GM21423 (cell line): Measurements from ENCODE around the gene TANK.

Experiments
- ATAC-seq: cut with Tn5 transposase; IDR thresholded peaks from one replicate; pipeline ENCODE4 v1.9.1; 2021; ENCODE audit warnings: mild to moderate bottlenecking, moderate library complexity; ENCODE audit not compliant: unreplicated experiment

TANK gene

DNA sequence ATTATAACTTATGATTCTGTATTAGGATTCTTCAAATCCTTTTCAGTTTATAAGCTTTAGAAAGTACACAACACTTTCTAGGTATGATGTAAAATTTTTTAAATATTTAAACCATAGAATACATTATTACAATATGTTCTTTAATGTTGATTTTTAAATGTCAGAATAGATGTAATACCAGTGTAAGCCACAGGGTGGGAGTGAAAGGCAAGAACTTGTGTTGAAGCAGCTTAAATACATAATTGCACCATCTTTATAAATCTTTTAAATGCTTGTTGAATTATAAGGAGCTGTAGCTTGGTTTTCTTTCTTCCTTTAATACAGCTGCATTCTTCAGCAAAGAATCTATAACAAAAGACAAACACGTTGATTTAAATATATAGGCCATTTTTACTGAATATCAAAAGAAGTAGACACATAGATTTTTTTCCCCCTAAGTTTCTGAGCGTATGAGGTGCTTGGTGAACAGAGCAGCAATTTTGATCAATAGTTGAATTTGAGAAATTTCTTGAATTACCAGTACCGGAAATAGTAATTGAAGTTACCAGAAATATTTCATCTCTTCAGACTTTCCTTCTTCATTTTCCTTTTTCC is 63.0 kb downstream of the TANK start:
- ATAC-seq = no peak

DNA sequence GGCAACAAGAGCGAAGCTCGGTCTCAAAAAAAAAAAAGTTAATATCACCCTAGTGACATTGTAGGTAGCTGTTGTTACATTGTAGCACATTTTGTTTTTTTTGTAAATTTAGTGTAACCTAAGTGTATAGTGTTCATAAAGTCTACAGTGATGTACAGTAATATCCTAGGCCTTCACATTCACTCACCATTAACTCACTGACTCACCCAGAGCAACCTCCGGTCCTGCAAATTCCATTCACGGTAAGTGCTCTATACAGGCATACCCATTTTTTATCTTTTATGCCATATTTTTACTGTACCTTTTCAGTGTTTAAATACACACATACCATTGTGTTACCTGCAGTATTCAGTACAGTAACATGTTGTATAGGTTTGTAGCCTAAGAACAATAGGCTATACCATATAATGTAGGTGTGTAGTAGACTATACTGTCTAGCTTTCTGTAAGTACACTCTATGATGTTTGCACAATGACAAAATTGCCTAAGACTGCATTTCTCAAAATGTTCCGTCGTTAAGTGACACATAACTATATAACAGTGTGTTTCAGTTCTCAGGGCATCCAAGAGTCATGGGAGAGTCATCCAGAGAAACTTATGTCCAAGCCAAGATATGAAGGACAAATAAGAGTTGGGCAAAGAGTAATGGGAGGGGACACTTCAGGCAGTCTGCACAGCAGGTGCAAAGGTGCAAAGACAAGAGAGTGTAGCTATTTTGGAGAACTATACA is 68.4 kb downstream of the TANK start:
- no peak for ATAC-seq

DNA sequence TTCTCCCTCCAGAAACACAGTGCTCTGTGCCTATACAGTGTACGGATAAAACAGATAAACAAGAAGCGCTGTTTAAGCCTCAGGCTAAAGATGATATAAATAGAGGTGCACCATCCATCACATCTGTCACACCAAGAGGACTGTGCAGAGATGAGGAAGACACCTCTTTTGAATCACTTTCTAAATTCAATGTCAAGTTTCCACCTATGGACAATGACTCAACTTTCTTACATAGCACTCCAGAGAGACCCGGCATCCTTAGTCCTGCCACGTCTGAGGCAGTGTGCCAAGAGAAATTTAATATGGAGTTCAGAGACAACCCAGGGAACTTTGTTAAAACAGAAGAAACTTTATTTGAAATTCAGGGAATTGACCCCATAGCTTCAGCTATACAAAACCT is 70.7 kb downstream of the TANK start:
- no peak for ATAC-seq

DNA sequence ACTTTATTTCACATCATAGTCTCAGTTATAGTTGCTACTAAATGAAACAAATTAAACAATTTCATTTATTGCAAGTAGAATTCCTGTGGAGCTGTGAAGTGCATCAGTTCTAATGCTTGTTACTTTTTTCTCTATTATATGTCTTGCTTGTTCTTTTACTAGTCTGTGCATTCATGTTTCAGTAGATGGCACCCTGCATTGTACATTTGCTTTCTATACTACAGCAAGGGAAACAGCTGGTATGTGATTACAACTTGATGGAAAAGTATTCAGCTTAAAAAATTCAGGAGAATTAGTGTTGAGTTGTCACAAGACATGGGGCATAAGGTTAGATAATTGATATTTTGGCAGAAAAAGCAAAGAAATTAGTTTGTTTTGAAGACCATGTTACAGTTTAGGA is 72.3 kb downstream of the TANK start:
- ATAC-seq = no peak

DNA sequence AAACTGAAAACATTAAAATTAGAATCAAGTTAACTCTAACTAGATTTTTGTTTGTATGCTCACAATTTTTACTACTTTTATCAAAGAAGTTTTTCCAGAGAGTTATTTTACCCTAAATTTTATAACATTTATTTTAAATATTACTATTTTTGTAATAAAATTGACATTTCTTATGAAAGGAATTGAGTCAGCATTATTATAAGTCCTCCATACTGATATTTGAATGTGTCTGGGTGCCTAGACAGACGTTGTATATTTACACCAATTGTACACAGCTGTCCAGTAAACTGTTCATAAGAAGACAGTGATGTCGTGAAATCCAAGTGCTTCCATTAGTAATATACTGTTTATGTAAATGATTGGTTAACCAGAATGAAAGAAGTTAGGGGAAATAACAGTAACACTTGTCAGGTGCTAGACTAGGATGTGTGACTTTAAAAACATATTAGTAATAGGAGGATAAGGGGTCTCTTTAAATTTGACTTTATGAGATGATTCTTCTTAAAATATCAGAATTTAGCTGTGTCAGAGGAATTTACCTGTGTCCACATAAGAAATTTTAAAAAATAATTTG is 73.7 kb downstream of the TANK start:
- ATAC-seq = no peak

DNA sequence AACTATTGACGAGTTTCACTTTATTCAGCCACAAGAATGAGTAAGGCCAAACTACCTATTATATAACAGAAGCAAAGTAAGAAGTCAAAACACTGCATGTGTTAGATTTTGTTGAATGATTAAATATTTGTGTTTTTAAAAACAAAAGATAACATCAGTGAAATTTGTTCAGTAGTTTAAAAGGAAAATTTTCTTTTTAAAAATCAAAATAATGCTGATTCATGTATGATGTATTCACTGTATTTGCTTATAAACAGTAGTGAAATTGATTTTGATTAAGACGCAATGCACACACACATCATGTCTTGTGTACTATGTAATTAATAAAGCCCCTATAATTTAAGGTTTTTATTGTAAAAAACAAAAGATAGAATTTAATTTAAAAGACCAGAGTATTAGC is 74.4 kb downstream of the TANK start:
- ATAC-seq = no peak

DNA sequence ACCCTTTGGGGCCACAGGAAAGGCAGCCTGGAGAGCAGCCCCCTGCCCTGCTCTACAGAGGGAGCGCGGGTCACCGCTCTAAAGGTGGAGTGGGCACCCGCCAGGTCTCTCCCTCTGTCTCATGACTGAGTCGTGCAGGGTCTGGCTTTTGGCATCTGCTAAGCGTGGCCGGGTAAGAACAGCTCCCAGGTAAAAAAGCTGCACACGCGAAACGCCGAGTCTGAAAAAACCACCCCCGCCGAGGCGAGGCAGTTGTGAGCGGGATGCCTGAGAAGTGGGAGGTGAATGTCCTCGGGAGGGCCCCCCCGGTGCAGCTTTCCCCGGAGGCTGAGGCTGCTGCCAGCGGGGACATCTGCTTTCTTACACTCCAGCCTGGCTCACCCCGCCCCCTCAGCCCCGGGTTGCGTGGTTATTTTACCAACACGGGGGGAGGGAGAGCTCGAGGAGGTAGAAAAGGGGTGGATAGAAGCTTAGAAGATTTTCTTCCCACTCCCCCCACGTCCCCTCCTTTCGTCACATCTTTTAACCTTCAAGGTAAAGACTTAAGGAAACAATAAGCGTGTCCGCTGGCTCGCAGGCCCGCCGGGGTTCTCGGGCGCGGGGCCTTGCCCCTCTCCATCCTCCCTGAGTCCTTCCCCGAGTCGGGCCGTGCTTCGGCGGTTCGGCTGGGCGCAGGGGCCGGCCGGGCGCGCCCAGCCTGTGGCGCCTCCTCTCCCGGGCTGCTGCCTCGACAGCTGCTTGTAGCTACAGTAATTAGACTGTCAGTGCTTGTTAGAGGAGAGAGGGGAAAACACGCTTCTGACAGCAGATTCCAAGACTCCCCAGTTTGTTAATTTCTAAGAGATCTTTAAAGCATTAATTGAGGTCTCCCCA is 77.4 kb downstream of the TANK start:
- ATAC-seq = peak; percentile 40

DNA sequence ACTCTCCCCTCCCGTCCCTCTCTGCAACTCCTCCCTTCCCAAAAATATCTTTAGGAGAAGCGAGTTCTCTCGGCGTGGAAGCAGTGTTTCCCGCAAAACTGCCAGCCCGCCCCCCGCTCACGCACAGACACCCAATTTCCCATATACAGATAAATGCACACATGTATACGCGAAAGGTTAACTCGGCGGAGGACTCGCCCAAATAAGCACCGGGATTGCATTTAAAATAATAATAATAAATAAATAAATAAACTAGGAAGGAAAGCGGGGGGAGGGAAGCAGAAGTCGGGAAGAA is 78.0 kb downstream of the TANK start:
- no peak for ATAC-seq

DNA sequence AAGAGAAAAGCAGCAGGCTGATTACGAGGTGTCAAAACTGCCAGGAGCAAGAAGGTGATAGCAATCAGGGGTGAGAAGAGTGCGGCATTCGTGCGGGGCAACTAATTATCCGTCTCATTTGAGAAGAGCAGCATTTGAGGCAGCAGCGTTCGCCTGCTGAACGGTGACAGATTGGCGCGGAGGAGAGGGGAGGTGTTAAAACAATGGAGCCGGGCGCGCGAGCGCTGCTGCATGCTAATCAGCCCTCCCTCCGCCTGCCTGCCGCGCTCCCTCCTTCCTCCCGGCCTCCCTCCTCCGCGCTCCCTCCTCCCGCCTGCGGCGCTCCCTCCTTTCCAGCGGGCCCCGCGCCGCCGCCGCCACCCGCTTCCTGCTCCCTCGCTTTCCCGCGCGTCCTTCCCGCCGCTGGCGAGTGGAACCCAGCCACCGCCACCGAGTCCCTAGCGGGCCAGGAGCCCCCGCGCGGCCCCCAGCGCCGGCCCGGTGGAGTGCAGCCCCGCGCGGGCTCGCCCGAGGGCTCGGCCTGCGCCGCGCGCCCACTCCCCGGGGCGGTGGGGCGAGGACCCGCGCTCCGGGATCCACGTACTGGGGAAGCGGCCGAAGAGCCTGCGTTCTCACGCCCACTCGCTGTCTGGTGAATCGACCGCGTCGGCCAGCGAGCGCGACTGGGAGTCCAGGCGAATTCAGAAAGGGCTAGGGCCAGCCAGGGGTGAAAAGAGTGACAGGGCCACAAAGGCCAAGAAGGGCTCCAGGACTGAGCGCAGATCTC is 78.5 kb downstream of the TANK start:
- ATAC-seq = peak; percentile 28

DNA sequence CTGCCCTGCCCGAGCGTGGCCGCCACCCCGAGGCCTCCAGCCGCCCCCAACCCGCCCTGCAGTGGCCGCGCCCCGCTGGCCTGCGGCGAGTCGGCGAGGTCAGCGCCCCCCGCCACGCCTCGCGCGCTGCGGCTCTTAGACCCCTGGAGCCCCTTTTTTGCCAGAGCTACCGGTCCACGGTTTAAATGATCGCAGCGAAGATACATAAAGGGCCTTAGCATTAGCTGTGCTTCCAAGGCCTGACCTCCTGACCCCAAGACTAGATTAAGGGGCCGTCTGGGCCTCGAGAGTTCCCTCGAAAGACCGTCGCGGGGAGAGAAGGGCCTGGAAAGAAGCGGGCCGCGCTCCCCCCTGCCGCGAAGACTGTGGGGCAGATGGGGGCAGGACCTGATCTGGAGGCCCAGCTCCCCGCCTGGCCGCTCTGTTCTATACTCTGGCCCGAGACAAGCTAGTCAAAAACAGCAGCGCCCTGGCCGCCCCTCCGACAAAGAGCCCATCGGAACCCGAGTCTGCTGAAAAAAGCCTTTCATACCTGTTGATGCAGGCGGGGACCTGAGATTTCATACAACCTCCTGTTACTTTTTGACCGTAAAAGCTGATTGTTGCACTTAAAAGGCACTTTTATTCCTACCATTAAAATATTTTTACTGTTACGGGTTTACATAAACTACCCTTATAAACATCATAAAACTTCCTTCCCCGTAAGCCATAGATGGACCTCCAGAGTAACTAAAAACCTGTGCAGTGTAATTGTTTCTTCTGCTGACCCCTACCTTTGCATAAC is 79.3 kb downstream of the TANK start:
- no peak for ATAC-seq

DNA sequence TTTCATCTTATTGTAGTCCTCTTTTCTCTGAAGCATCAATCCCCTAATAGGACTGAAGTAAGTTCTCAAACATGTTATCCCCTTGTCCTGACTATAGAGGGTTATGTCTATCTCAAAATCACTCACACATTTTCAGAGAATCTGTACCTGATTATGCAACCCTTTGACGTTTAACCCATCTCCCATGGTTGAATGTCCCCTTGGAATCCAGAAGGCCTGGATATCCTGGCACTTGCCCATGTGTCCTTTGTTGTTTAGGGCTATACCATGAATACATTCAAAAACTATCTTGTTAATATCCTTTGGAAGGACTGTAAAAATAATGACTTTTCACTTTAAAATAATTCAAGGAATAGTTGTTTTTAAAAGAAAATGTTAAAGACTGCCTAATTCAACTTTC is 81.7 kb downstream of the TANK start:
- no peak for ATAC-seq

DNA sequence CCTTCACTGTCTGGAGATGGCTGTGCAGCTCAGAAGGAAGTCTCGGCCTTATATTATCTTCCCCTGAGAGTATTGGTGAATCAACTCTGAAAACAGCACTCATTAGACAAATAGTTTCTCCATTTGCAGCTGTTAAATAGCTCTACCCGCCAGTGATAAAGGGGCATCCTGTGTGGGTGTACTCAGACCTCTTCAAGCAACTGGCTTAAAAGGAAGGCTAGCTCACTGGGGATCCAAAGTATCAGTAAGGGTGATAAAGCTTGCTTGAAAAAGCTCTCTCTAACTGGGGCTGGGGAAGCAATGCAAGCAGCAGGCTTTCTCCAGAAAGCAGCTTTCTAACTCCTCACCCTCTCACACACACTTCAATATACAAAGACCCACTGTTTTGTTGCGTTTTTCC is 83.1 kb downstream of the TANK start:
- ATAC-seq = peak; percentile 41

DNA sequence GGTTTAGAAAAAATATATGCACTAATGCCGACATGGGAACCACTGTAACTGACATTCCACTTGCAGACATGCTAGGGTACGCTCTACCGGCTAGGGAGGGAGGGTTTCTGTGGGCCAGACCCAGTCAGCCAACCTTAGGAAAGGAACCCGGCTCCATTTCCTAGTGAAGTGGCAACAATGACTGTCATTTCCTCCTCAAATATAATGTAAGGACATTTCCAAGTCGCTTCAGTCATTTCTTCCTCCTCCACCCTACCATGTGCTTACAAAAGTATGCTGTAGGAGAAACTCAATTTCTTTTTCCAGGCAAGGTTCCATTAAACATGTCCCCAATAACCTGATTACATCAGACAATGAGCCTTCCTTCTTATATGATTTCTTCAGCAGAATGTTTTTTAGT is 83.7 kb downstream of the TANK start:
- no peak for ATAC-seq

DNA sequence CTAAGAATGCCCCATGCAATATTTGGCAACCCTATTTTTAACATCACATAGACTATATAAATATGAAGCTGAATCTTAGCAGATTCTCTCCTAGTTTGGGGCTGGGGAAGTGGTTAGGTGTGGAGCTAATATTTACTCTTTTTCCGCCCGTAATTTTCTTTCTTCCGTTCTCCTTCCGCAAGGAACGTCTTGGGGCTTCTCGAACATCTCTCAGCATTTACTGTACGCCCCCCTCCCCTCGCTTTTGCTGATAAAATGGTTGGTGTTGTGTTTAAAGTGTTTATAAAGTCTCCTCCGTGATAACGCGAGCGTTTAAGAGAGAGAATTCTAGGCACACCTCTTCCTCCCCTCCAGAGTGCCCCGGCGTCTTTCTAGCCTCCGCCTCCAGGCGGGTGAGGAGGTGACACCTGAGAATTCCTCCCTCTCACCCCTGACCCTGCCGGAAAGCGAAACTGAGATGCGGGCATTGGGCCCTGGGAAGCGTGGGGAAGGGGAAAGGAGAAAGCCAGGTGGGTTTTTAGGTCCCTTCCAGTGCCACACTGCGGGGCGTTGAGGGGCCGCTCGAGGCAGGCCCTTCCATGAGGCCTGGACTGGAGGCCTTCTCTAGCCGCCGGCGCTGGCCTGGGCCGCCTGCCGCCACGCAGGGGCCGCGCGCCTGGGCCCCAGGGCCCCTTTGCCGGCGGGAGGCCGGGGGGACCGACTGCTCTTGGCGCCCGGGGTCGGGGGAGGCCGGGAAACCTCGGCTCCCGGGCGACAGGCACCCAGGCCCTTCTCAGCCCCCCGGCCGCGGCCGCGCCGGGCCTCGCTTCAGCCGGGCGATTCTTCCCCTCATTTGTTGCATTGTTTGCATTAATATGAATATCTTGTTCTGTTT is 84.4 kb downstream of the TANK start:
- ATAC-seq = peak; percentile 83

DNA sequence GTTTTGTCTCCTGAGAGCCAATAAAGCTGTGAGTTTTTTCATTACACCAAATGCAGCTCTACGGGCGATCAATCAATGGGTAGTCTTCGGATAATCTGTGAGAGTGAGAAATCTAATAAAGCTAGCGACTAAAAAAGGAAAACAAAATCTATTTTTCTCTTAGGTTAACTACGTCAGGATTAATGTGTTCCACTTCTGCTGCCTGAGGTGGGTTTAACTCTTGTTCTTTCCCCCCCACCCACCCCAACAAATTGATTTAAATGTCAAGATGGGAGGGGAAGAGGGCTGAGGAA is 85.0 kb downstream of the TANK start:
- ATAC-seq = no peak

DNA sequence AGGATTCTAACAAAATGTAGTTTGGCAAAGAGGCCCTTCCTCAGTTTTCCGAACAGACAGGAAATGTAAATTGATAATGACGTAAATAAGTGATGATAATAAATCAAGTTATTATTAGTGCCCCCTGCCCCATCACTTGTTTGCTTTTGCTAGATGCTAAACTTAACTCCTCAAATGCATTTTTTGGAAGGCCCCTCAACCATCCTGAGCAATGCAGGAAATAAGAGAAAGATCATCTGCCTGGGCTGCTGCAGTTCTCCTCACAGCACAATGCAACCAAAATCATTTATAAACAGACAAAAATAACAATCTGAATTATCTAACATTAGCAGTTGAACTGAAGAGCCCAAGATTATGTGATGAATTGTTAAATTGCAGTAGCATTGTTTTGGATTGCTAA is 85.4 kb downstream of the TANK start:
- no peak for ATAC-seq

DNA sequence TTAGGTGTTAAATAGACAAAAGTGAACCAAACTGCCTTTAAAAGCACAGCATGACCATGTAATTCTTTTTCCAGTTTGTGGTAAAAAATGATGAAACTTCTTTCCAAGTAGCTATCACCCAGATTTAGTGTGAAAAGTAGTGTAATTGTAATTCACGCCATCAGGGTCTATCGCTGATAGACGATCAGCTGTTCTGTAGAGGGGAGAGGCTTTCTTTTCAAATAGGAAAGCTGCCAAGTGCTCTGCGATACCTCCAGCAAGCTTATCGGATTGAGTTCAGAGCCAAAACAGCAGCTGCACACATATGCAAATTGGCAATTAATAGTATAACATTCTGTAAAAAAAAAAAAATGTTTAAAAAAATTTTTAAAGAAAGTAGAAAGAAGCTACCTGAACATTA is 86.1 kb downstream of the TANK start:
- no peak for ATAC-seq

DNA sequence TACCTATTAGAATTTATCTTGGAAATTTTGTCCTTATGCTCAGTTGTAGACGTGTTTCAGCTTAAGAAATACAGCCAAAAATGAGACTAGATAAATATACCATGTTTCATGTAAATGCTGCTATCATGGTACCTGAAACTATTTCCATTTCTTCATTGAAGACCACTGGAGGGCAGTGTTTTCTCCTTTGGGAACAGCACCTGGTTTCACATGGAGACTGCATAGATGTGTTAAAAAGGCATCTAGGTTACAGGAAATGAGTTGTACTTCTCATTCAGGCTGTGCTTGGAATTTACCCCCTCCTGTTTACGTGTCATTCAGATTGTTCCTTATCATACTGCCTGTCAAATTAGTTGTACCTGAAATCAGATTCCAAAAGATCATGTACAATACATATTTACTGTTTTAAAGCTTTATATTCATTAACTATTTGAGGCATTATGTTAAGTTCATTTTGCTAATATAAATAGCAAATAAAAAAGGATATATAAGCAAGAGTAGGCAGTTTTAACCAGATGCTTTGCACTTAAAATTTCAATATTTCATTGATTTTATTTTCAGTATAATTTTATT is 90.7 kb downstream of the TANK start:
- peak; percentile 71 for ATAC-seq
